Measurements from ENCODE around the gene RNASEH2C.
"Not testable (repeated sequence)": the region's sequence is repeated elsewhere in the genome, so short reads cannot be mapped to it uniquely, and the experiment has no call there.

The RNASEH2C gene

GRCh38 chr11:65720211-65720934 lies at the start of gene RNASEH2C:
Gene RNASEH2C (minus strand): TSS chr11:65720798. CDS start chr11:65720758, 40 bp downstream.
- peak; percentile 83 for DNase-seq
- in situ Hi-C loops (cut with HindIII; ENCODE audit: low pct_ligation_motif_present, low pct_unique_long_range_greater_than_20kb, low sequenced_read_pairs): no loop called here

GRCh38 chr11:65767806-65768205 lies 47.2 kb upstream of the RNASEH2C start:
- DNase-seq; in situ Hi-C loops (cut with HindIII; ENCODE audit: low pct_ligation_motif_present, low pct_unique_long_range_greater_than_20kb, low sequenced_read_pairs): not testable (repeated sequence)

- DNase-seq: no peak
- in situ Hi-C loops (cut with HindIII; ENCODE audit: low pct_ligation_motif_present, low pct_unique_long_range_greater_than_20kb, low sequenced_read_pairs): no loop called here
These were observed 46.8 kb upstream of the RNASEH2C start for GRCh38 chr11:65767406-65767805.

GRCh38 chr11:65766535-65766934 lies 45.9 kb upstream of the RNASEH2C start:
- in situ Hi-C loops (cut with HindIII; ENCODE audit: low pct_ligation_motif_present, low pct_unique_long_range_greater_than_20kb, low sequenced_read_pairs): no loop called here
- DNase-seq: no peak

- in situ Hi-C loops (cut with HindIII; ENCODE audit: low pct_ligation_motif_present, low pct_unique_long_range_greater_than_20kb, low sequenced_read_pairs): no loop called here
These were observed 43.8 kb upstream of the RNASEH2C start for GRCh38 chr11:65764434-65764833.

GRCh38 chr11:65762816-65763215 lies 42.2 kb upstream of the RNASEH2C start:
- DNase-seq; in situ Hi-C loops (cut with HindIII; ENCODE audit: low pct_ligation_motif_present, low pct_unique_long_range_greater_than_20kb, low sequenced_read_pairs): not testable (repeated sequence)

More at GRCh38 chr11:65764434-65764833, 43.8 kb upstream of the RNASEH2C start:
- DNase-seq: no peak

- in situ Hi-C loops (cut with HindIII; ENCODE audit: low pct_ligation_motif_present, low pct_unique_long_range_greater_than_20kb, low sequenced_read_pairs); DNase-seq: not testable (repeated sequence)
These were observed 41.6 kb upstream of the RNASEH2C start for GRCh38 chr11:65762169-65762568.

- in situ Hi-C loops (cut with HindIII; ENCODE audit: low pct_ligation_motif_present, low pct_unique_long_range_greater_than_20kb, low sequenced_read_pairs): no loop called here
- DNase-seq: no peak
These were observed 24.5 kb upstream of the RNASEH2C start for GRCh38 chr11:65745049-65745448.

- DNase-seq: no peak
These were observed 24.1 kb upstream of the RNASEH2C start for GRCh38 chr11:65744699-65745042.

GRCh38 chr11:65744026-65744698 lies 23.6 kb upstream of the RNASEH2C start:
- in situ Hi-C loops (cut with HindIII; ENCODE audit: low pct_ligation_motif_present, low pct_unique_long_range_greater_than_20kb, low sequenced_read_pairs): no loop called here
- peak; percentile 10 for DNase-seq

More at GRCh38 chr11:65744699-65745042, 24.1 kb upstream of the RNASEH2C start:
- in situ Hi-C loops (cut with HindIII; ENCODE audit: low pct_ligation_motif_present, low pct_unique_long_range_greater_than_20kb, low sequenced_read_pairs): no loop called here

GRCh38 chr11:65743681-65744025 lies 23.1 kb upstream of the RNASEH2C start:
- in situ Hi-C loops (cut with HindIII; ENCODE audit: low pct_ligation_motif_present, low pct_unique_long_range_greater_than_20kb, low sequenced_read_pairs): no loop called here
- no peak for DNase-seq

GRCh38 chr11:65742353-65742752 lies 21.8 kb upstream of the RNASEH2C start:
- DNase-seq: no peak
- in situ Hi-C loops (cut with HindIII; ENCODE audit: low pct_ligation_motif_present, low pct_unique_long_range_greater_than_20kb, low sequenced_read_pairs): no loop called here

GRCh38 chr11:65741185-65741584 lies 20.6 kb upstream of the RNASEH2C start:
- in situ Hi-C loops (cut with HindIII; ENCODE audit: low pct_ligation_motif_present, low pct_unique_long_range_greater_than_20kb, low sequenced_read_pairs): no loop called here
- no peak for DNase-seq

- in situ Hi-C loops (cut with HindIII; ENCODE audit: low pct_ligation_motif_present, low pct_unique_long_range_greater_than_20kb, low sequenced_read_pairs): no loop called here
- DNase-seq: no peak
These were observed 18.4 kb upstream of the RNASEH2C start for GRCh38 chr11:65739022-65739421.

GRCh38 chr11:65736810-65737209 lies 16.2 kb upstream of the RNASEH2C start:
- DNase-seq: no peak
- in situ Hi-C loops (cut with HindIII; ENCODE audit: low pct_ligation_motif_present, low pct_unique_long_range_greater_than_20kb, low sequenced_read_pairs): no loop called here

- DNase-seq; in situ Hi-C loops (cut with HindIII; ENCODE audit: low pct_ligation_motif_present, low pct_unique_long_range_greater_than_20kb, low sequenced_read_pairs): not testable (repeated sequence)
These were observed 14.5 kb upstream of the RNASEH2C start for GRCh38 chr11:65735111-65735510.

GRCh38 chr11:65730461-65730860 lies 9.9 kb upstream of the RNASEH2C start:
- in situ Hi-C loops (cut with HindIII; ENCODE audit: low pct_ligation_motif_present, low pct_unique_long_range_greater_than_20kb, low sequenced_read_pairs): no loop called here
- DNase-seq: no peak

GRCh38 chr11:65727865-65728264 lies 7.3 kb upstream of the RNASEH2C start:
- in situ Hi-C loops (cut with HindIII; ENCODE audit: low pct_ligation_motif_present, low pct_unique_long_range_greater_than_20kb, low sequenced_read_pairs): no loop called here
- DNase-seq: no peak

GRCh38 chr11:65726660-65727059 lies 6.1 kb upstream of the RNASEH2C start:
- in situ Hi-C loops (cut with HindIII; ENCODE audit: low pct_ligation_motif_present, low pct_unique_long_range_greater_than_20kb, low sequenced_read_pairs): no loop called here
- DNase-seq: no peak

- in situ Hi-C loops (cut with HindIII; ENCODE audit: low pct_ligation_motif_present, low pct_unique_long_range_greater_than_20kb, low sequenced_read_pairs): no loop called here
These were observed 1.7 kb upstream of the RNASEH2C start for GRCh38 chr11:65722261-65722660.

More at GRCh38 chr11:65722261-65722660, 1.7 kb upstream of the RNASEH2C start:
- no peak for DNase-seq
